ENCODE results near the gene LRSAM1.

Gene LRSAM1

DNA sequence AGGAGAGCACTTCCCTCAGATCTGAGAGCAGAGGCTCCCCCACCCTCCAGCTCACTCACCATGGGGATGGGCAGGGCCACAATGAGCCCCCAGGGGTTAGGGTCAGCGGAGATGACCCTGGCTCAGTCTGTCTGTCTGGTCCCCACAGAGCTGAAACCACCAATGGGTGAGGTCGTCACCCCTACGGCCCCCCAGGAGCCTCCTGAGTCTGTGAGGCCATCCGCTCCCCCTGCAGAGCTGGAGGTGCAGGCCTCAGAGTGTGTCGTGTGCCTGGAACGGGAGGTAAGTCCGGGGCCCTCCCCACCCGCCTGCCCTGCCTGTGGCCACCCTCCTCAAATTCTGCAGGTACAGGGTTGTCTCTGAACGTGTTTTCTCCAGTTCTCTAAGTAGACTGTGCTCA lies 49.6 kb downstream of the LRSAM1 start:
- TF ChIP-seq, protein P1, sequence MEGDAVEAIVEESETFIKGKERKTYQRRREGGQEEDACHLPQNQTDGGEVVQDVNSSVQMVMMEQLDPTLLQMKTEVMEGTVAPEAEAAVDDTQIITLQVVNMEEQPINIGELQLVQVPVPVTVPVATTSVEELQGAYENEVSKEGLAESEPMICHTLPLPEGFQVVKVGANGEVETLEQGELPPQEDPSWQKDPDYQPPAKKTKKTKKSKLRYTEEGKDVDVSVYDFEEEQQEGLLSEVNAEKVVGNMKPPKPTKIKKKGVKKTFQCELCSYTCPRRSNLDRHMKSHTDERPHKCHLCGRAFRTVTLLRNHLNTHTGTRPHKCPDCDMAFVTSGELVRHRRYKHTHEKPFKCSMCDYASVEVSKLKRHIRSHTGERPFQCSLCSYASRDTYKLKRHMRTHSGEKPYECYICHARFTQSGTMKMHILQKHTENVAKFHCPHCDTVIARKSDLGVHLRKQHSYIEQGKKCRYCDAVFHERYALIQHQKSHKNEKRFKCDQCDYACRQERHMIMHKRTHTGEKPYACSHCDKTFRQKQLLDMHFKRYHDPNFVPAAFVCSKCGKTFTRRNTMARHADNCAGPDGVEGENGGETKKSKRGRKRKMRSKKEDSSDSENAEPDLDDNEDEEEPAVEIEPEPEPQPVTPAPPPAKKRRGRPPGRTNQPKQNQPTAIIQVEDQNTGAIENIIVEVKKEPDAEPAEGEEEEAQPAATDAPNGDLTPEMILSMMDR (conservative IDR thresholded peaks at IDR 0.05): no peak
- no peak overlapping the region for H3K27ac ChIP-seq

DNA sequence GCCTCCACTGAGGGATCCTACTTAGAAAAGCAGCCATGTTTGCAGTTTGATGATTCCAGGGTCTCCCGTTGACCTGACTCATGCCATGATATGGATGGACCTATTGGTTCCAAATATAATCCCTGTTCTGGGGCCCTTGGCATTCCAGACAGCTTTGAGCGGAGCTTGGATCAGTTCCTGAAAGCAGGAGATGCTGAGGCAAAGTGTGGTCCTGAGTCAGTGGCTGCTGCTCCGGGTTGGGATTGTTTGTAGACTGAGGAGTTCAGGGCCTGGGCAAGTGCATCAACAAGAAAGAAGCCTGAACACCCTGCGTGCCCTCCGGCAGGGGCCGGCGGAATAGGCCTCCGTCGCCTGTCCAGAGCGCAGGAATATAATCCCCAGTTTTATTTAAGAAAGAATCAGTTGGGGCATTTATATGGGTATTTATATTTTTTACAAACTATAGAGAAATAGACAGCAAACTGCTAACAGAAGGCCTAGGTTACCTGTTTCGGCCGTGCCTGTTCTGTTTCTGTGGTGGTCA lies 50.6 kb downstream of the LRSAM1 start:
- TF ChIP-seq, protein P1 (conservative IDR thresholded peaks at IDR 0.05): no peak
- H3K27ac ChIP-seq: no peak overlapping the region

DNA sequence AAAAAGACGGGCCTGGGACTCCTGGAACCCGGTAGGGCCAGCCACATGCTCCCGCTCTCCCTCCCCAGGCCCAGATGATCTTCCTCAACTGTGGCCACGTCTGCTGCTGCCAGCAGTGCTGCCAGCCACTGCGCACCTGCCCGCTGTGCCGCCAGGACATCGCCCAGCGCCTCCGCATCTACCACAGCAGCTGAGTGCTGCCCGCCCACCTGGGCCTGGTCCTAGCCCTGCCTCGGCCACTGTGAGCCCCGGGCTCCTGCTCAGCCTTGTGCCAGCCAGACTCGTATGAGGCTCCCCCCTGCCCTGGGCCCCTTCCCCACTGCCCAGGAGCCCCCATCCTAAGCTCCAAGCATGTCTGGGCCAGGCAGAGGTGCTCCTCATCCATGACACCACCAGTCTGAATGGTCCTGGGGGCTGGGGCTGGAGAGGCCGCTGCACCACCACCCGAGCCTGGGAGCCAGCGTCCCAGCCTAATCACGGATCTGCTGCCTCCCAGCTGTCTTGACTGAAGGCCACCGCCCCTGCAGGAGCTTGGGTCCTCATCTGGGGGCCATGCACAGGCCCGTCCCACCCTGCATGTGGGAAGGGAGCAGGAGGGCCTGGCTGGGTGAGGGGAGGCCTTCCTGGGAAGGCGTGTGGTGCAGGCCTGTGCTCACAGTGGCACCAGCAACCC lies 51.5 kb downstream of the LRSAM1 start:
- TF ChIP-seq, protein P1 (conservative IDR thresholded peaks at IDR 0.05): no peak
- H3K27ac ChIP-seq: no peak overlapping the region

DNA sequence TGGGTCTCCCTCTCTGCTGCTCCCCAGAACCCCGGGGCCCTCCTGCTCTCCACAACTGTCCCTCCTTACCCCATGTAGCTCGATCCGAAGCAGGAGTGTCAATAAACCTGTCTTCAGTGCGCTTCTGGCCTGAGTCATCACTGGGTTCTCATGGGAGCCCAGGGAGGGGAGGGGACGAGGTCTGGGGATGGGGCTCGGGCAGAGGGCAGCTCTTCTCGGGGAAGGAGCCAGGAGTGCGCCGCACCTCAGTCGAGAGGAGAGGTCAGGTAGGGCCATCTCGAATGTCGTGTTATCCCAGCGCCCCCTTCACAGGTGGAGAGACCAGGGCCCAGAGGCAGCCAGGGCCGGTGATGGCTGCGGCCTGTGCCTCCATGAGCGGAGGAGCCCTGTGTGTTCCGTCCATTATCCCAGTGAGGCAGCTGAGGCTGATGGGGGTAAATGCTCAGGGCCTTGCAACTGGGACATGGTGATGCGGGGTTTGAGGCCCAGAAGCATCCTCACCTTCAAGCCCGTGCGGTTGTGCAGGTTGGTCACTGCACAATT lies 52.1 kb downstream of the LRSAM1 start:
- TF ChIP-seq, protein P1 (conservative IDR thresholded peaks at IDR 0.05): no peak
- H3K27ac ChIP-seq: peak overlapping the region; percentile 33; the same call in 1 of the 2 replicates

DNA sequence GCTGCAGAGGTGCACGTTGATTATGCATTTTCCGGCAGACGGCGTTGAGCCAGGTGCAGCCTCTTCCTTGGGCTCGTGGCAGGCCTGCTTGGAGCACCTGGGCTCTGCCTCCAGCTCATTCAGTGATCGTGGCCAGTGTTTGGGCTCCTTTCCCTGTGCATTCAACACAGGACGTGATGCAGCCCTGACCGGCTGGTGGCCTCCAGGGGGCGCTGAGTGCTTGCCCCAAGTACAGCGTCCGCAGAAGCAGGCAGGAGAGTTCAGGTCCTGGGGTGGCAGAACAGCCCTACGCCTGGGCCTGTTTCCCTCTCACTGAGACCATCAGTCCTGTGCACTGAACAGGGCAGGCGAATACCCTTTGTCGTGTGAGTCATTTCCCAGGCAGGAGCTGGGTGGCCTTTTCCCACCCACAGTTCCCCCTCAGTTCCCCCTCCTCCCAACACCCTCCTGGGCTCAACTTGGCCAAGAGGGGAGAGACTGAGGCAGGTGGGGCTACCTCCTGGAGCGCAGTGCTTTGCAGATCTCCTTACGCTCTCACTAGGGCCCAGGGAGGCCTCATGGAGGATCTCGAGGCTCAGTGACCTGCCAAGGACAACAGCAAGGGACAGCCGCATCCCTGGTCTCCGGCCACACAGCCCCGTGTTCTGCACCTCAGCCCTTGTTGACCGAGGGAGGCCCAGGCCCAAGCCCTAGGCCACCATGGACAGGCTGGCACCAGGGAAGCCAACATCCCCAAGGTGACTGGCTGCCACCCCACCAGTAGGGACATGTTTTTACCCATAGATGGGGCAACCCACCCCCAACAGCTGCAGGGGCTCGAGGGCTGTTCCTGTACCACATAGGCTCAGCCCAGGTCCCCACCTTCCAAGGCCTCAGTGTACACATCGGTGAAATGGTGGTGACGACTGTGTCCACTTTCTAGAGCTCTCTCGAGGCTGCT lies 52.9 kb downstream of the LRSAM1 start:
- H3K27ac ChIP-seq: peak overlapping the region; percentile 33
- TF ChIP-seq, protein P1 (conservative IDR thresholded peaks at IDR 0.05): peak; percentile 97

DNA sequence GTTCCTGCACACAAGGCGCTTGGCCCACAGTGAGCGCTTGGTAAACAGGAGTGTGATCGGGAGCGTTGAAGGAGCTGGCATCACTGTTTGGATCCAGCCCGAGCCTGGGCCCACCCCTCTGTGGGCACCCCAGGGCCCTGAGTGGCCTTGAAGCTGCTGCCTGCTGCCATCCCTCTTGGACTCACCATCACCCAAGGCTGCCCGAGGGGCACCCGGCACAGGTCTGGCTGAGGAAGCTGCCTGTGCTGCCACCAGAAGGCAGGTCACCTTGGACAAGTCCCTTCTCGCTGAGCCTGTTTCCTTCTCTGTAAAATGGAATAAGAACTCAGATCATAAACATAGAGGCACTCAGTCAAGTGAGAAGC lies 53.6 kb downstream of the LRSAM1 start:
- TF ChIP-seq, protein P1 (conservative IDR thresholded peaks at IDR 0.05): no peak

More for the DNA sequence above, 53.6 kb downstream of the LRSAM1 start:
- H3K27ac ChIP-seq: peak overlapping the region; percentile 33
